GM12878 (cell line): ENCODE measurements around the gene MYH7. TPM values are rescaled to one million over a fixed set of nuclear protein-coding genes. Genes with fewer than 3 reads are reported as not detected.

ENCODE experiments used
- ATAC-seq: fragments of 200-7000 bp; cut with Tn5 transposase; 3 replicates; pipeline ENCODE4 v1.9.1; 2020; ENCODE audit warnings: mild to moderate bottlenecking, moderate library complexity
- BruUV-seq: library from RNA; stranded (reverse); fragments of 400-500 nt; replicated peaks from 2 replicates; lab custom pipeline; 2021; lab: Mats Ljungman, UMichigan
- CTCF ChIA-PET: fragments of 300-600 bp; sonication (Branson Sonifier 250); formaldehyde crosslinking; extraction: SDS; loops from one replicate; lab custom pipeline; 2021; ENCODE audit warnings: inconsistent platforms; lab: Yijun Ruan, JAX
- POLR2A ChIA-PET: fragments of 350-600 bp; formaldehyde crosslinking; extraction: SDS; loops from one replicate; lab custom pipeline; 2021; ENCODE audit warnings: inconsistent platforms; lab: Charles Lee
- RAD21 ChIA-PET: fragments of 300-600 bp; sonication (Branson Sonifier 250); formaldehyde crosslinking; loops from one replicate; lab custom pipeline; 2023; ENCODE audit warnings: antibody characterized with exemption; ENCODE audit not compliant: unreplicated experiment; lab: Charles Lee
- SMC1A ChIA-PET: fragments of 300-600 bp; sonication (Branson Sonifier 250); formaldehyde crosslinking; loops from one replicate; lab custom pipeline; 2023; ENCODE audit not compliant: unreplicated experiment, uncharacterized antibody; lab: Charles Lee
- DNase-seq: peaks from one replicate; pipeline ENCODE4 v3.0.0-alpha.2; 2011; ENCODE audit warnings: low read depth, low spot score
- FAIRE-seq: peaks from 3 replicates; lab custom pipeline; 2011; peaks lifted over from hg19 to GRCh38; lab: Jason Lieb, UNC
- H2AFZ ChIP-seq: 2 replicates; pipeline ENCODE4 v1.6.0; 2011; ENCODE audit warnings: low read depth, low read length, control low read depth; ENCODE audit not compliant: control insufficient read depth
- H3K27ac ChIP-seq: 2 replicates; pipeline ENCODE4 v1.5.1; 2011; ENCODE audit warnings: control low read depth; ENCODE audit not compliant: control insufficient read depth, insufficient read depth
- H3K27me3 ChIP-seq, 2 experiments: replicated peaks in 1 of 2; 2 replicates each; pipeline versions ENCODE4 v1.6.0 to v1.6.1; 2011; ENCODE audit warnings: low read length in 1 of 2; ENCODE audit not compliant: control insufficient read depth in 2 of 2, insufficient read depth in 2 of 2
- H3K36me3 ChIP-seq, 2 experiments: 2 replicates each; pipeline ENCODE4 v1.5.1; 2011; ENCODE audit warnings: low read length in 1 of 2; ENCODE audit not compliant: control insufficient read depth in 2 of 2, insufficient read depth in 2 of 2
- H3K4me1 ChIP-seq: 2 replicates; pipeline ENCODE4 v1.6.1; 2011; ENCODE audit warnings: mild to moderate bottlenecking, low read length, moderate library complexity, mixed read lengths; ENCODE audit not compliant: control insufficient read depth, insufficient read depth
- H3K4me2 ChIP-seq: 2 replicates; pipeline ENCODE4 v1.6.0; 2011; ENCODE audit warnings: control low read depth; ENCODE audit not compliant: control insufficient read depth, insufficient read depth
- H3K4me3 ChIP-seq: fragments of 200-600 bp; sonication (generic); 2 replicates; pipeline ENCODE4 v1.5.1; 2016
- H3K79me2 ChIP-seq: 2 replicates; pipeline ENCODE4 v1.6.0; 2011; ENCODE audit warnings: low read length; ENCODE audit not compliant: control insufficient read depth, insufficient read depth
- H3K9ac ChIP-seq: 2 replicates; pipeline ENCODE4 v1.8.0; 2011; ENCODE audit warnings: low read length, control low read depth, mixed read lengths; ENCODE audit not compliant: control insufficient read depth, insufficient read depth
- H3K9me3 ChIP-seq: replicated peaks from 3 replicates; pipeline ENCODE4 v1.5.1; 2011; ENCODE audit warnings: mild to moderate bottlenecking, low read length; ENCODE audit not compliant: control insufficient read depth, insufficient read depth
- H4K20me1 ChIP-seq: 2 replicates; pipeline ENCODE4 v1.6.0; 2011; ENCODE audit not compliant: control insufficient read depth, insufficient read depth
- BACH1 ChIP-seq: fragments of 450-650 bp; IDR thresholded peaks from 2 replicates; pipeline ENCODE4 v1.6.1; 2017; ENCODE audit warnings: mild to moderate bottlenecking, borderline replicate concordance
- CBX3 ChIP-seq: fragments of 200-600 bp; sonication (generic); IDR thresholded peaks from 2 replicates; pipeline ENCODE4 v1.6.1; 2016; ENCODE audit warnings: low read depth, borderline replicate concordance
- CEBPZ ChIP-seq: fragments of 150-350 bp; IDR thresholded peaks from 2 replicates; pipeline ENCODE4 v1.6.1; 2016; ENCODE audit warnings: low read depth, low read length
- JUND ChIP-seq: IDR thresholded peaks from 2 replicates; pipeline ENCODE4 v1.6.1; 2012; ENCODE audit warnings: low read depth, mild to moderate bottlenecking, low read length, improper control_type of control experiment, moderate library complexity
- NFIC ChIP-seq: IDR thresholded peaks from 2 replicates; pipeline ENCODE4 v1.6.1; 2012; ENCODE audit warnings: low read depth, mild to moderate bottlenecking, inconsistent platforms, low read length, moderate library complexity
- NR2C1 ChIP-seq: fragments of 450-650 bp; IDR thresholded peaks from 2 replicates; pipeline ENCODE4 v1.6.1; 2017; ENCODE audit warnings: antibody characterized with exemption, mild to moderate bottlenecking, moderate library complexity
- PAX5 ChIP-seq: IDR thresholded peaks from 2 replicates; pipeline ENCODE4 v1.6.1; 2011; ENCODE audit warnings: low read depth, low read length, borderline replicate concordance
- SMAD5 ChIP-seq: IDR thresholded peaks from 2 replicates; pipeline ENCODE4 v1.6.1; 2016; ENCODE audit warnings: antibody characterized with exemption, low read depth
- SPI1 ChIP-seq: IDR thresholded peaks from 2 replicates; pipeline ENCODE4 v1.6.1; 2011; ENCODE audit warnings: low read depth, mild to moderate bottlenecking, low read length, moderate library complexity, borderline replicate concordance; ENCODE audit not compliant: insufficient read depth
- ZNF24 ChIP-seq: fragments of 450-650 bp; IDR thresholded peaks from 2 replicates; pipeline ENCODE4 v1.6.1; 2017; ENCODE audit warnings: antibody characterized with exemption, mild to moderate bottlenecking
- ZNF622 ChIP-seq: fragments of 450-650 bp; IDR thresholded peaks from 2 replicates; pipeline ENCODE4 v1.6.1; 2017; ENCODE audit warnings: mild to moderate bottlenecking, inconsistent platforms
- in situ Hi-C: fragments of 300-500 bp; cut with MboI; formaldehyde crosslinking; loops from 9 replicates; pipeline ENCODE4 v1.14.3; 2018; ENCODE audit warnings: mixed read lengths
- intact Hi-C: fragments of 100-400 bp; cut with micrococcal nuclease; formaldehyde crosslinking; loops from one replicate; pipeline ENCODE4 v1.14.2; 2022; ENCODE audit not compliant: unreplicated experiment
- polyA plus RNA-seq, 11 experiments: library from polyadenylated mRNA; depleted of rRNA in 4 of 11; unstranded in 6 of 11; stranded (reverse) in 5 of 11; fragments of >200 nt; fragmentation: Nextera tagmentation in 4 of 11; fragmentation: Illumina TruSeq in 1 of 11; extraction: Ambion mirVana in 4 of 11; extraction: Trizol in 1 of 11; gene quantifications; 1 replicate in 1 of 11; 2 replicates in 10 of 11; pipeline versions ENCODE4 v1.2.1 to v1.2.3, GENCODE V29; 2011 to 2016; ENCODE audit warnings: inconsistent platforms in 2 of 11, missing spikeins in 2 of 11, low read depth in 1 of 11
- total RNA-seq, 4 experiments: library from RNA; depleted of rRNA in 3 of 4; stranded (reverse); fragments of >200 nt in 3 of 4; fragmentation: Illumina TruSeq in 1 of 4; extraction: Trizol in 1 of 4; gene quantifications; 2 replicates each; pipeline versions ENCODE4 v1.2.1 to v1.2.3, GENCODE V29; 2013 to 2021

MYH7 gene
- total and polyA plus RNA-seq, 10 of the 15 experiments (the other 5 are each of a cell fraction or from before 2014, with no cell fraction given) = 0.04 to 0.10 (median 0.05) TPM; not detected in 4

GRCh38 chr14:23464700-23465099 lies 29.2 kb upstream of the MYH7 start:
- Histone ChIP-seq H3K4me2 (no peak overlapping the region), H3K9ac (no peak overlapping the region), H3K4me3 (no peak overlapping the region), H2AFZ (no peak overlapping the region), H3K79me2 (peaks cover 2% of the 10 kb centered on the region), H4K20me1 (no peaks in the 10 kb centered on the region), H3K27me3 (no peaks in the 10 kb centered on the region), H3K36me3 (no peaks in the 10 kb centered on the region), H3K9me3 (peaks cover 3% of the 10 kb centered on the region; the same call in 1 of the 3 replicates), H3K27ac (no peak overlapping the region), H3K4me1 (peaks cover 4% of the 10 kb centered on the region)
- ATAC-seq (no peak), FAIRE-seq (no peak), DNase-seq (no peak)
- BruUV-seq = no TSS peak
- ChIA-PET SMC1A (no interaction called here), CTCF (interaction anchor here (1.1 kb wide), 1 partner anchor 13 kb away, joined by 6 read pairs; no protein-coding TSS in a partner anchor), RAD21 (no interaction called here), POLR2A (no interaction called here)
- intact Hi-C loops (loop anchor here (5.0 kb wide), 1 partner anchor 142 kb away; the partner anchor contains the start of gene PABPN1), in situ Hi-C loops (no loop called here)
- TF ChIP-seq SPI1 = peak; percentile 24; the same call in 1 of the 2 replicates
- TF ChIP-seq CBX3 = no peak

- FAIRE-seq = peak; percentile 7
- Histone ChIP-seq H4K20me1 (no peaks in the 10 kb centered on the region), H3K9ac (no peak overlapping the region), H3K4me3 (no peak overlapping the region), H2AFZ (no peak overlapping the region), H3K79me2 (no peaks in the 10 kb centered on the region), H3K4me2 (no peak overlapping the region), H3K27ac (no peak overlapping the region), H3K36me3 (no peaks in the 10 kb centered on the region), H3K9me3 (no peaks in the 10 kb centered on the region), H3K4me1 (no peaks in the 10 kb centered on the region), H3K27me3 (no peaks in the 10 kb centered on the region)
- no peak for ATAC-seq
- ChIA-PET RAD21 (no interaction called here), POLR2A (no interaction called here), SMC1A (no interaction called here), CTCF (interaction anchor here (1.0 kb wide), 1 partner anchor 17 kb away, joined by 3 read pairs; no protein-coding TSS in a partner anchor)
- in situ Hi-C loops = no loop called here
- TF ChIP-seq ZNF24 = no peak
- TF ChIP-seq BACH1 = no peak
- no peak for TF ChIP-seq ZNF622
- no peak for TF ChIP-seq JUND
- no peak for TF ChIP-seq CEBPZ
- no peak for TF ChIP-seq SMAD5
- no peak for TF ChIP-seq NFIC
- no peak for TF ChIP-seq NR2C1
- TF ChIP-seq PAX5 = no peak
- BruUV-seq = no TSS peak
- no peak for DNase-seq
- intact Hi-C loops = no loop called here
These were observed 25.5 kb upstream of the MYH7 start for GRCh38 chr14:23460960-23461359.
